Stimulated activated CD4-positive, alpha-beta T cell treated with anti-CD3 and anti-CD28 coated beads, Interleukin-2, amount 100 ng/mL, for 24 hours (primary cell): ENCODE data around the gene LAD1.

ENCODE experiments used
- DNase-seq, 2 donors: peaks; one replicate each; pipeline ENCODE4 v3.0.0-alpha.2; 2020

LAD1 gene

GRCh38 chr1:201399018-201399351 is at the start of gene LAD1:
Gene LAD1 (minus strand): TSS chr1:201399324. CDS start chr1:201399306, 18 bp downstream.
- DNase-seq: no peak

GRCh38 chr1:201447903-201448871 is 49.1 kb upstream of the LAD1 start:
- DNase-seq: peak; percentile 71 to 77

GRCh38 chr1:201445310-201445709 is 46.2 kb upstream of the LAD1 start:
- no peak for DNase-seq

GRCh38 chr1:201444792-201445191 is 45.7 kb upstream of the LAD1 start:
- no peak for DNase-seq

- DNase-seq: no peak
Measured at GRCh38 chr1:201443747-201444146, 44.6 kb upstream of the LAD1 start.

DNA sequence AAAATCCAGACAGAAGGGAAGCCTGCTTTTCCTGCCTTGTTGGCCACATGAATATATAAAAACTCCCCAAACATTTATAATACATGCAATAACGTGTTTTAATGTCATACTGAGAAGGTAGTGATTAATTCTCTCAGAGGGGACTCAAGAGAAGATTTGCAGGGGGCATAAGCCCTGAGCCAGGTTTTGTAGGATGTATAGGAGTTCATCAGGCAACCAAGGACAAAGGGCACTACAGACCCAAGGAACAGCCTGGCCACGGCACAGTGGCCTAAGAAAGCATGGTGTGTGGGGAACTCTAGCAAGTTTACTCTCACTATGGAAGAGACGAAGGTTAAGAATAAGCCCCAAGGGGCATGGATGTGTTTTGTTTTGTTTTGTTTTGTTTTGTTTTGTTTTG is 37.8 kb upstream of the LAD1 start:
- no peak for DNase-seq

DNA sequence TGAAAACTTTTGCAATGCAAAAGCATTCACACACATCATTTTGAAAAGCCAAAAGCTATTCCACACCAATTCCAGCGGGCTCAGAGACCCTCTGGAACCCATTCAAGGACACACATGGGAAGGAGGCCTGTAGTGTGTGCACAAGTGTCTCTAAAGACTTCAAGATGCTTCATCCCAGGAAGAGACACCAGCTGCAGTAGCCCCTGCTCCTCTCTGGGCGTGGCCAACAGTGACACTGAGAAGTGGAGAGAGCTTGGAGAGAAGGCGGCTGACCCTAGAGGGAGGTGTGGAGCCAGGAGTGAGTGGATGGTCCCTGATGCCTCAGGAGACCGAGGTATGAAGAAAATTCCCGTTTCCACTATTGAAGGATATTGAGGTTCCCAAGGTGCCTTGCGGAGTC is 37.3 kb upstream of the LAD1 start:
- DNase-seq: no peak

DNA sequence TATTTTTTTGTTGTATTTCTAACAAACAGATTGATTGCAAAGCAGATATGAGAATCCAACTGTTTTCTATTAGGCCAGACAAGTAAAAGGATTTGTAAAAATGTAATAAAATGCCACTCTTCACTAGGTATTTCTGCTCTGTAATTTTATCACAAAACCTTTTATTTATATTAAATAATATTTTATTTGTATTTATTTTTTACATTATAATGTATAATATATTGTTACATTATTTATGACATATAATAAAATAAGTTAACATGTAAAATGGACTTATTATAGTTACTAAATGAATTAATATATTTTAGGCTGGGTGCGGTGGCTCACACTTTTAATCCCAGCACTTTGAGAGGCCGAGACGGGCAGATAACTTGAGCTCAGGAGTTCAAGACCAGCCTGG is 35.1 kb upstream of the LAD1 start:
- no peak for DNase-seq

- DNase-seq: no peak
Measured at GRCh38 chr1:201433609-201434008, 34.5 kb upstream of the LAD1 start.

DNA sequence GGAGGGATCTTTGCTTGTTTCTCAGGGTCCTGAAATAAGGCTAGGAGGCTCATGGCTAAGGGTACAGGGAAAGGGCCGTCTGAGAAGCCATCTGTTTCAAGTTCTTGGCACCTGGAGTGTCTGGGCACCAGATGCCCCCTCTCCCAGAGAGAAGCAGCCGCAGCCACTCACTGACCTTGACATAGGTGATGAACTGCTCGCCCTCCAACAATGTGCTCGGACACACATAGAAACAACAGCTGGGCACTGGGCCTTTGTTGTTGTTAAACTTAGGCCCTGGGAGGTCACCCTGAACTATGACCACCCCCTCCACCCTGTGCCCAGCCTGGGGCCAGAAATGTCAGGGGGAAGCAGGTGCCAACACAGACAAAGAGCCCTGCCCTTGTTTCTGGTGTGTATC is 31.7 kb upstream of the LAD1 start:
- DNase-seq: no peak

GRCh38 chr1:201429736-201430501 is 30.8 kb upstream of the LAD1 start:
- DNase-seq: no peak

- DNase-seq: no peak
Measured at GRCh38 chr1:201427963-201428362, 28.8 kb upstream of the LAD1 start.

DNA sequence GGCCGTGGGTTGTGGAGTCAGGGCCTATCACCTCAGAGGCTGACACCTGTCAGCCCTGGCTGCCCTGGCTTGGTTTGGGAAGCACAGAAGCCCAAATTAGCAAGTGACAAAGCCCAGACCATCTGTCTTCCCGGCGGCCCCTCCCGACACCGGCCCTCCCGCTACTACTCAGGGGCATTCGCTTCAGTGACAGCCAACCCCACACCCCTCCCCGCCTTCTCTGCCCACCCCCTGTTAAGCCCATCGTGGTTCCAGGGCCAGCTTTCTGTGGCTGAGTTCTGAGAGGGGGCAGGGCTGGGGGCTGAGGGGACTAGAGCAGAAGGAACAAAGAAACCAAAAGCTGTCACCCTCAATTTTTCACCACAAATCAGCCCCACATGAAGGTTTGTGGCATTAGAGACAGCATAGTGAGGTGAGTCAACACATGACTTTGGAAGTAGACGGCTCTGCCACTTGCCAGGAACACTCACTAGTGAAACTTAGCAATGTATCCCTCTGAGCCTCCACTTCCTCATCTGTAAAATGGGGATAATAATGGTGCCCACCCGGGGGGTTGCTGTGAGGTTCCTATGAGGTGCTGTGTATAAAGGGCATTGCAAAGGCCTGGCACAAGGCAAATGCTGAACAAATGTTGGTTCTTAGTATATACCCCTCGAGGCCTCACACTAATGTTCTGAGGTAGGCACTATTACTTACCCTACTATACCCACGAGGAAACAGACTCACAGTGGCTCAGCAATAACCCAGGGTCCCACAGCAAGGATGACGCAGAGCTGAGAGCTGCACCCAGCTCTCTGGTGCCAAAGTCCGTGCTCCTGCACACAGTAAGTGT is 27.6 kb upstream of the LAD1 start:
- DNase-seq: no peak

DNA sequence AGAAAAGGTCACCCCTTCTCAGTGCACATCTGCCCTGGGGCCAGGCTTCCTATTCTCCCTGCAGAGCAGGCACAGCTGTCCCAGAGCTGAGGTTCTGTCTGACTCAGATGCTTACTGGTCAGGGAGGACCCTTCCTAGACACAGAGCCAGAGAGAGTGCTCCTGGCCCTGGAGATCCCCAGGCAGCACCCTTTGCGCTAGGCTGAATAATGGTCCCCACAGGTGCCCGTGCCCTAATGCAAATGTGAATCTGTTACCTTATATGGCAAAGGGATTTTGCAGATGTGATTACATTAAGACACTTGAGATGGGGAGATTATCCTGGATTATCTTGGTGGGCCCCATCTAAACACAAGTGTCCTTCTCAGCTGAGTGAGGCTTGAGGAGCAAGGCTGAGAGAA is 25.0 kb upstream of the LAD1 start:
- DNase-seq: no peak

GRCh38 chr1:201423655-201424054 is 24.5 kb upstream of the LAD1 start:
- DNase-seq: no peak

DNA sequence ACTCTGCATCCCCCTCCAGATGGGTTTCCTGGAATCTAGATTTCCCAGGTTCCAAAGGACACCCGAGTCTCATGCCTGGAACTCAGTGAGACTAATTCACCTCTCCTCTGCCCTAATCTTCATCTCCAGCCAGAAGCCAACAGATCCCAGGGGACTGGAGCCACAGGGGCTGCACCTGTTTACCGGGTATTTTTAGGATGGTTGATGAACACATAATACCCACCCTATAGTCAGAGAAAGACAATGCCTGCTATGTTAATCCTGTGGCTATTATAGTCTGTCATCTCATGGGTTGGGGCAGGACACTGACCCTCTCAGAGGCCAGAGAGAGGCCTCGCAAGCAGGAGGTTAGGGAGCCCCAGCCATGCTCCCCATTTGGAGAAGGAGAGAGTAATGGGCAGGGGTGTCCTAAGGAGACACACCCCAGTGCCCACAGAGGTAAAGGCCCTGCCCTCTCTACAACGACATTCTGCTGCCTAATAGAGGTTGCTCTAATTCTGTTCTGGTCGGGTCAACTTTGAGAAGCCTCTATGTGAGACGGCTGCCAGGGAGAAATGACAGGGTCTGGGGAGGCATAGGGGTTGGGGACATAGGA is 23.4 kb upstream of the LAD1 start:
- no peak for DNase-seq

DNA sequence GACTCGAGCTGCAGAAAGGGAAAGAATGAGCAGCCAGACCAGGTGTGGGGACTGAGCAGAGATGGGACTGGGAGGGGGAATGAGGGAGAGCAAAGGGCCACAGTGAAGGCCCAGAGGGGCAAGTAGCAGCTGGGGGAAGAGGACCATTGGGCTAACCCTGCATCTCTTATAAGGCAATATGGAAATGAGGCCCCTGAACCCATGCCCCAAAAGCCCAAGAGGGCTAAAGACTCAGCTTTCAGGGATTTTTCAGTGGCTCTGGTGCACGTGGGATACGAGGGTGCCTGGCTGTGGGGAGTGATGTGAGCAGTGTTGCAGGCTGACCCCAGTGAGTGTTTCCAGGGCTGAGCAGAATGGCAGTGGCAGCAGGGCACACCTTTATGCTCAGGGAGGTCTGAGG is 22.9 kb upstream of the LAD1 start:
- no peak for DNase-seq

GRCh38 chr1:201421041-201421440 is 21.9 kb upstream of the LAD1 start:
- no peak for DNase-seq

DNA sequence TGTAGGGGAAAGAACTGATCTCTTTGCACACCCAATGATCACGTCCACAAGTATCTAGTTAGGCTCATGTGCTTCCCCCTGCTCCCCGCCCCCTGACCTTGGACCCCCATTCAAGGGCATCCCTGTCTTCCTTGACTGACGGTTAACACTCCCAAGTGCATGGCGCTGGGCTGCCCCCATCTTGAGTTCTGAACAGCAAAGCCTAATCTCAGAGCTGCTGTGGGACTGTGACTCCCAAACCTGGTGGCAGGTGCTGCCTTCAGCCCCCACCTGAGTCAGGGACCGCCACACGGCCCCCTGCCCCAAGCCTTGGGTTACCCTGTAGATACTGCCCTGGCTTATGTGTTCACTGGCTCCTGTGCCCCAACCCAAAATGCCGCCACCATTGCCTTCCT is 21.5 kb upstream of the LAD1 start:
- no peak for DNase-seq

DNA sequence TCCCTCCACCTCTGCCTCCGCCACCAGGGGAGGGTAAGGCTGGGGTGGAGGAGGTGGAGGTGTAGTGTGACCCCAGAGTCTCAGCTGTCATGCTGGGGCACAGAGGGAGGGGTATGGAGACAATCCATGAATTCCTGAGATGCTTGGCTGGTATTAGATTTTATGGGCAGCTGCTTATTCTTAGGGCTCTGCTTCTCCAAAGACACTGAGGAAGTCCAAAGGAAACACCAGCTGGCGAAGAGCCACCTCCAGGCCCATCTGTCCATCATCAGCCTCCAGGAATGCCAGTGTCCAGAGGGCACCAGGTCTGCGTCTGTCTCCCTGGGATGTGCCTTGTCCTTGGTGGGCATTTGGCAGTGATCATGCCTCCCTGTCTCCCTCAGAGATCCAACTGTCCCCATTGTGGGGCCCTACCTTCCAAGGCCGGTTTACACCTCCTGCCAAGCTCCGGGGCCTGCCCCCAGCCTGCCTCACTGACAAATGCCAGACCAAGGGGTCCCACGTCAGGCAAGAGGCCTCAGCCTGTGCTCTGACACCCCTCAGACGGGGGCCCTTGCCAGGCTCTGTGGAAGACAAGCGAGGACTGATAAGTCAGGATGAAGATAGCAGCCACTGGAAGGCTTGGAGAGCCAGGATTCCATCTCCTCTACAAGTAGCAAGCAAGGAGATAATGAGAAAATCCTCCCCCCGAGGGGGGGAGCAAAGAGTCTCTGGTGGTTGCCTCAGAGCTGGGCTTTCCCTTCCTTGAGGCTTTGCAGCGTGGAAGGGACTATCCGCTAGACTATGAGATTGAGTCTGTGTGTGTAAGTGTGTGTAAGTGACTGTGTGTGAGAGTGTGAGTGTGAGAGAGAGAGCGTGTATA is 20.9 kb upstream of the LAD1 start:
- DNase-seq: no peak

DNA sequence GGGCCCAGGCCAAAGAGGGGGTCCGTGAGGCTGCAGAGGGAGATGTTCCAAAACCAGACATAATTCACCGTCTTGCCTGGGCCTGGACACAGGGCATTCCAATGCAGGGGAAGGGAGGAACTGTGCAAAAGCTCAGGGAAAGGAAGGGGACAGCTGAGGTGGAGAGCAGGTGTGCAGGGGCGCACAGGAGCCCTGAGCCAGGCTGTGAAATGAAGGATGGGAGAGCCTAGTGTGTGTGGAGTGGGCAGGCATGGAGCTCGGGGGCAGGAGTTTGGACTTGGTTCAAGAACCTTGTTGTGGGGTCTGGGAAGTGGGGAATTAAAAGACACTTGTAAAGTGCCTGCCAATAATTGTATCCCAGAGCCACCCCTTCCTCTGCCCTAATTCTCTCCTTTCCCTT is 20.1 kb upstream of the LAD1 start:
- no peak for DNase-seq

- no peak for DNase-seq
Measured at GRCh38 chr1:201418461-201418860, 19.3 kb upstream of the LAD1 start.
